ENCODE measurements around the gene IDE. TPM values are rescaled to one million over a fixed set of nuclear protein-coding genes. Genes with fewer than 3 reads are reported as not detected.
"Not testable (repeated sequence)": the region's sequence is repeated elsewhere in the genome, so short reads cannot be mapped to it uniquely, and the experiment has no call there.

The IDE gene
- polyA plus RNA-seq, 1 experiment, result 39.0 TPM

GRCh38 chr10:92464364-92464763, 109.5 kb downstream of the IDE start:
- Histone ChIP-seq H3K4me3 (ENCODE audit: low read depth, low read length) (no peak overlapping the region), H3K27me3 (ENCODE audit: control insufficient read depth, insufficient read depth, low read length) (no peaks in the 10 kb centered on the region), H3K27ac (ENCODE audit: low read depth, low read length) (no peak overlapping the region), H3K9me3 (ENCODE audit: control insufficient read depth, insufficient read depth, low read length) (no peaks in the 10 kb centered on the region)
- no peak for TF ChIP-seq CTCF (IDR thresholded peaks at IDR 0.05; ENCODE audit: low read depth, low read length)
- DNase-seq (ENCODE audit: low read depth, low spot score), result no peak
- ChIA-PET POLR2A (no interaction called here), CTCF (no interaction called here)

- ChIA-PET CTCF (no interaction called here), POLR2A (no interaction called here)
- no peak overlapping the region for H3K4me3 ChIP-seq (ENCODE audit: low read depth, low read length)
- no peak for DNase-seq (ENCODE audit: low read depth, low spot score)
- no peaks in the 10 kb centered on the region for H3K27me3 ChIP-seq (ENCODE audit: control insufficient read depth, insufficient read depth, low read length)
- H3K9me3 ChIP-seq (ENCODE audit: control insufficient read depth, insufficient read depth, low read length), result no peaks in the 10 kb centered on the region
- no peak for TF ChIP-seq CTCF (IDR thresholded peaks at IDR 0.05; ENCODE audit: low read depth, low read length)
- H3K27ac ChIP-seq (ENCODE audit: low read depth, low read length), result no peak overlapping the region
Observed at GRCh38 chr10:92463582-92463981, 110.3 kb downstream of the IDE start.

GRCh38 chr10:92454955-92455354, 118.9 kb downstream of the IDE start:
- H3K9me3 ChIP-seq (ENCODE audit: control insufficient read depth, insufficient read depth, low read length); H3K27me3 ChIP-seq (ENCODE audit: control insufficient read depth, insufficient read depth, low read length); H3K27ac ChIP-seq (ENCODE audit: low read depth, low read length); H3K4me3 ChIP-seq (ENCODE audit: low read depth, low read length); CTCF ChIA-PET; POLR2A ChIA-PET; DNase-seq (ENCODE audit: low read depth, low spot score): not testable (repeated sequence)

- POLR2A ChIA-PET, result no interaction called here
- Histone ChIP-seq H3K27ac (ENCODE audit: low read depth, low read length) (no peak overlapping the region), H3K4me3 (ENCODE audit: low read depth, low read length) (no peak overlapping the region), H3K9me3 (ENCODE audit: control insufficient read depth, insufficient read depth, low read length) (no peaks in the 10 kb centered on the region), H3K27me3 (ENCODE audit: control insufficient read depth, insufficient read depth, low read length) (no peaks in the 10 kb centered on the region)
- no peak for TF ChIP-seq CTCF (IDR thresholded peaks at IDR 0.05; ENCODE audit: low read depth, low read length)
- no peak for DNase-seq (ENCODE audit: low read depth, low spot score)
- CTCF ChIA-PET, result no interaction called here
Observed at GRCh38 chr10:92452313-92452712, 121.6 kb downstream of the IDE start.

- no peak for DNase-seq (ENCODE audit: low read depth, low spot score)
- Histone ChIP-seq H3K9me3 (ENCODE audit: control insufficient read depth, insufficient read depth, low read length) (no peaks in the 10 kb centered on the region), H3K27me3 (ENCODE audit: control insufficient read depth, insufficient read depth, low read length) (no peaks in the 10 kb centered on the region), H3K4me3 (ENCODE audit: low read depth, low read length) (no peak overlapping the region), H3K27ac (ENCODE audit: low read depth, low read length) (no peak overlapping the region)
- no peak for TF ChIP-seq CTCF (IDR thresholded peaks at IDR 0.05; ENCODE audit: low read depth, low read length)
- ChIA-PET CTCF (no interaction called here), POLR2A (no interaction called here)
Observed at GRCh38 chr10:92451431-92451830, 122.5 kb downstream of the IDE start.

GRCh38 chr10:92450896-92451295, 123.0 kb downstream of the IDE start:
- TF ChIP-seq CTCF (IDR thresholded peaks at IDR 0.05; ENCODE audit: low read depth, low read length), result no peak
- Histone ChIP-seq H3K4me3 (ENCODE audit: low read depth, low read length) (no peak overlapping the region), H3K27me3 (ENCODE audit: control insufficient read depth, insufficient read depth, low read length) (no peaks in the 10 kb centered on the region), H3K27ac (ENCODE audit: low read depth, low read length) (no peak overlapping the region), H3K9me3 (ENCODE audit: control insufficient read depth, insufficient read depth, low read length) (no peaks in the 10 kb centered on the region)
- POLR2A ChIA-PET, result no interaction called here
- no peak for DNase-seq (ENCODE audit: low read depth, low spot score)
- CTCF ChIA-PET, result interaction anchor here (0.7 kb wide), 1 partner anchor 66 kb away, joined by 3 read pairs; no protein-coding TSS in a partner anchor

All from AG04450 (cell line).